Epithelial cell of proximal tubule (primary cell): ENCODE data around the gene EIF3A. TPM values are rescaled to one million over a fixed set of nuclear protein-coding genes. Genes with fewer than 3 reads are reported as not detected.

Experiments used
- DNase-seq: peaks from one replicate; pipeline ENCODE4 v3.0.0-alpha.2; 2011; ENCODE audit warnings: low read depth
- H3K4me3 ChIP-seq: 2 replicates; pipeline ENCODE4 v1.5.1; 2011; ENCODE audit warnings: low read depth, mild to moderate bottlenecking, low read length
- CTCF ChIP-seq: conservative IDR thresholded peaks from 2 replicates; pipeline ENCODE4 v1.5.1; 2012; ENCODE audit warnings: low read depth, mild to moderate bottlenecking, low read length
- total RNA-seq: library from RNA; depleted of rRNA; stranded (reverse); fragments of >200 nt; gene quantifications from 2 replicates; pipeline ENCODE4 v1.2.3, GENCODE V29; 2015

Gene EIF3A
- total RNA-seq = 94.3 and 102 TPM in 2 replicates

GRCh38 chr10:119080521-119081259 lies at the start of gene EIF3A:
Gene EIF3A, minus strand, starts transcription at chr10:119080817. Its CDS starts 141 bp downstream, at chr10:119080676.
- peak within 1 kb of the TSS; percentile 97 for H3K4me3 ChIP-seq
- peak; percentile 73 for DNase-seq
- TF ChIP-seq CTCF = no peak

- no peak for DNase-seq
- no peak for TF ChIP-seq CTCF
- H3K4me3 ChIP-seq = no peak overlapping the region
These were observed 49.1 kb upstream of the EIF3A start for GRCh38 chr10:119129721-119130120.

GRCh38 chr10:119125942-119126341 lies 45.3 kb upstream of the EIF3A start:
- no peak overlapping the region for H3K4me3 ChIP-seq
- no peak for TF ChIP-seq CTCF
- no peak for DNase-seq

- no peak overlapping the region for H3K4me3 ChIP-seq
- DNase-seq = no peak
- TF ChIP-seq CTCF = no peak
These were observed 40.3 kb upstream of the EIF3A start for GRCh38 chr10:119120875-119121274.

GRCh38 chr10:119120413-119120867 lies 39.8 kb upstream of the EIF3A start:
- no peak for DNase-seq
- TF ChIP-seq CTCF = no peak
- no peak overlapping the region for H3K4me3 ChIP-seq

- DNase-seq = no peak
- no peak for TF ChIP-seq CTCF
- no peak overlapping the region for H3K4me3 ChIP-seq
These were observed 38.8 kb upstream of the EIF3A start for GRCh38 chr10:119119400-119119799.

- no peak for DNase-seq
- no peak for TF ChIP-seq CTCF
- H3K4me3 ChIP-seq = no peak overlapping the region
These were observed 37.6 kb upstream of the EIF3A start for GRCh38 chr10:119118231-119118630.
